ENCODE measurements around the gene POLR1H.

POLR1H gene

DNA sequence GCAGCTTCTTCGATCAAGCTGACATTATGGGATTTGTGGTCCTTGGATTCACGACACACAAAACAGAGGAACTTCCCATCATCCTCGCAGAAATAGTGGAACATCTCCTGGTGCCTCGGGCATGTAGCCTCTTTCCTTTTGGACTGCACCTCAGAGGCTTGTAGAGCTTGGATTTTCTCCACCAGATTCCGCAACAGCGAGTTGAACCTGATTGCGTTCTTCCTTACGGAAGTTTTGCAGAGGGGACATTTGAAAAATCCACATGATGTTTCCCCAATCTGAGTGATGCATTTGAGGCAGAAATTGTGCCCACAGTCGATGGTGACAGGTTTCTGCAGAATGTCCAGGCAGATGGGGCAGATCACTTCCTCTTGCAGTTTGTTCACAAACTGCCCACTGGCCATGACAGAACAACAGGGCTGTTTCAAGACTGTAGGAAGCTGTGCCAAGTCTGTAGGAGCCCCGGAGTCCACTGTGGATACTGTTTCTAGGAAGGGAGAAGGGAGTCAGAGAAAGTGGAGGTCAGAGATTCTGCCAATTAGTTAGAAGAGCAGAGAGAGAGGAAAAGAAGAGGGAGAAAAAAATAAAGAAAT is 51.4 kb downstream of the POLR1H start:
- DNase-seq (ENCODE audit: low read depth) = no peak
- TF ChIP-seq, protein P1, sequence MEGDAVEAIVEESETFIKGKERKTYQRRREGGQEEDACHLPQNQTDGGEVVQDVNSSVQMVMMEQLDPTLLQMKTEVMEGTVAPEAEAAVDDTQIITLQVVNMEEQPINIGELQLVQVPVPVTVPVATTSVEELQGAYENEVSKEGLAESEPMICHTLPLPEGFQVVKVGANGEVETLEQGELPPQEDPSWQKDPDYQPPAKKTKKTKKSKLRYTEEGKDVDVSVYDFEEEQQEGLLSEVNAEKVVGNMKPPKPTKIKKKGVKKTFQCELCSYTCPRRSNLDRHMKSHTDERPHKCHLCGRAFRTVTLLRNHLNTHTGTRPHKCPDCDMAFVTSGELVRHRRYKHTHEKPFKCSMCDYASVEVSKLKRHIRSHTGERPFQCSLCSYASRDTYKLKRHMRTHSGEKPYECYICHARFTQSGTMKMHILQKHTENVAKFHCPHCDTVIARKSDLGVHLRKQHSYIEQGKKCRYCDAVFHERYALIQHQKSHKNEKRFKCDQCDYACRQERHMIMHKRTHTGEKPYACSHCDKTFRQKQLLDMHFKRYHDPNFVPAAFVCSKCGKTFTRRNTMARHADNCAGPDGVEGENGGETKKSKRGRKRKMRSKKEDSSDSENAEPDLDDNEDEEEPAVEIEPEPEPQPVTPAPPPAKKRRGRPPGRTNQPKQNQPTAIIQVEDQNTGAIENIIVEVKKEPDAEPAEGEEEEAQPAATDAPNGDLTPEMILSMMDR (IDR thresholded peaks at IDR 0.05; ENCODE audit: control insufficient read depth, insufficient read depth, low read depth, low read length, missing control alignments) = no peak
- H3K4me3 ChIP-seq (ENCODE audit: control insufficient read depth, low read depth, low read length) = no peak overlapping the region

DNA sequence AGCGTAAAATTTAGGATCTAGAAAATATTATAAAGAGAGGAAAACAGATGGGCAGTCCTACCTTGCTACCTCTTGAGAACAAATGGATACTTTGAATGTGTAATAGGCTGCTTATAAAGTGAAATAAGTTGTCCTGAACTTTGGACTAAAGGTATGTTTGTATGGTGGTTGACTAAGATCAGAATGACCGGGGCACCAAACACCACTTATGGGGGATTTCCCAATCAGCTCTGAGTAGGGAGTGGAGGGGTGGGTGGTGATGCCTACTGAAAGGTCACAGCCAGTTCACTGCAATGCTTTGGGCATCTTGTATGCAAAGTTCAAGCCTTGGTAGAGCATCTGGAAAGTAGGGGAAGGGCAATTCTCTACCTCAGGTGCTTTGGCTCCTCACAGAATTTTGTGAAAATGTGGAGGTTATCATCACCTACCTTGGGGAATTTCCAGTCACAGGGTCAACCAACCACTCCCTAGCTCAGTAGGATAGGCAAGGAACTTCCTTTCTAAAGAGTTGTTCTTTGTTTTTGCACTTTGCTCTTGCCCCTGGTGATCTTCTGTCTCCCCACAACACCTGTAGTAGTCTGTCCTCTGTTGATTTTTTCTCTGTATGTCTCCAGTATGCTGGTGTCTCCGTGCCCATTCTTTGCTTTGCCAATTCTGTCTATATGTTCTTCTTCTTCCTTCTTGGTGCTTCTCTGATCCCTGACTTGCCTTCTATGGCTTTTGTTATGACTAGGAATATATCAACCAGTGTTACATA is 52.1 kb downstream of the POLR1H start, which contains the start of gene TRIM31:
Gene TRIM31, minus strand, starts transcription at position 88 of the 757 bp plus-strand sequence. CDS start 285 bp downstream, outside the sequence.
- DNase-seq (ENCODE audit: low read depth) = no peak
- TF ChIP-seq, protein P1 (IDR thresholded peaks at IDR 0.05; ENCODE audit: control insufficient read depth, insufficient read depth, low read depth, low read length, missing control alignments) = no peak
- H3K4me3 ChIP-seq (ENCODE audit: control insufficient read depth, low read depth, low read length) = no peak within 1 kb of the TSS

DNA sequence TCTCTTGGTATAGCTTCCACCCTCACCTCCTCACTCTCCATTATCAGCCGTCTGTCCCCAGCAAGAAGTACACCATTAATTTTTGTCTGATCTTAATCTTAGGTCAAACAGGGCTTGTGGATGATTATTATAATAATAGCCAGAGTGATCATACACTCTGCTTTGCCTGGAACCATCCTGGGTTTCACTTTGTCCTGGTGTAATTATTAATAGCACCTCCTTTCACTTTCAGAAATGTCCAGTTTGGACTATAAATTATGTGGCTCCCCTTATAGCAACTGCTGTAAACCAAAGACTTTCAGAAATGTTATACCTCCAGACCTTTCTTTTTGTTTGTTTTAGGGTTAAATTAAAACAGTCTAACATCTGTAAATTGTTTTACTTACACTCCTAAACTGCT is 52.8 kb downstream of the POLR1H start:
- no peak overlapping the region for H3K4me3 ChIP-seq (ENCODE audit: control insufficient read depth, low read depth, low read length)
- TF ChIP-seq, protein P1 (IDR thresholded peaks at IDR 0.05; ENCODE audit: control insufficient read depth, insufficient read depth, low read depth, low read length, missing control alignments) = no peak
- no peak for DNase-seq (ENCODE audit: low read depth)
